Lower lobe of right lung (tissue), 2 donors: ENCODE results near the gene ZNF33B. TPM values are rescaled to one million over a fixed set of nuclear protein-coding genes. Genes with fewer than 3 reads are reported as not detected.

Experiments
- ATAC-seq, 2 donors: fragments of 200-7000 bp; cut with Tn5 transposase; one replicate each; pipeline ENCODE4 v1.9.1; 2020 to 2022; ENCODE audit warnings: mild to moderate bottlenecking in 2 of 2, moderate library complexity in 2 of 2
- DNase-seq: peaks from one replicate; pipeline ENCODE4 v3.0.0-alpha.2; 2020
- H3K27ac ChIP-seq: fragments of 200-600 bp; one replicate; pipeline ENCODE4 v1.8.0; 2022
- H3K27me3 ChIP-seq: fragments of 200-600 bp; one replicate; pipeline ENCODE4 v1.8.0; 2022; ENCODE audit warnings: low read depth
- H3K36me3 ChIP-seq: fragments of 200-600 bp; one replicate; pipeline ENCODE4 v1.8.0; 2022; ENCODE audit warnings: mild to moderate bottlenecking
- H3K4me1 ChIP-seq: fragments of 200-600 bp; one replicate; pipeline ENCODE4 v1.8.0; 2022
- H3K4me3 ChIP-seq: fragments of 200-600 bp; one replicate; pipeline ENCODE4 v1.8.0; 2022; ENCODE audit warnings: mild to moderate bottlenecking
- H3K9me3 ChIP-seq: fragments of 200-600 bp; one replicate; pipeline ENCODE4 v1.8.0; 2022
- CTCF ChIP-seq: fragments of 200-600 bp; IDR thresholded peaks from one replicate; pipeline ENCODE4 v1.8.0; 2022; ENCODE audit warnings: antibody characterized with exemption, mild to moderate bottlenecking
- intact Hi-C: fragments of 100-400 bp; cut with DNase I; formaldehyde crosslinking; loops from one replicate; pipeline ENCODE4 v1.11.0; 2022
- total RNA-seq: library from RNA; stranded (reverse); fragmentation: NEBNext Ultra II Directional; extraction: Animal tissue kit (Norgen Biotek cat#: 25700); gene quantifications from one replicate; pipeline ENCODE4 v1.2.1, GENCODE V29; 2021
- donor health status: DM: no; HTN: yes; CAD: no; lungs with severe emphysema.

The ZNF33B gene
- total RNA-seq, 1 donor from 2014 or later, result 33.5 TPM

GRCh38 chr10:42635098-42635497, 3.3 kb downstream of the ZNF33B start:
- intact Hi-C loops, result no loop called here
- TF ChIP-seq CTCF, result no peak
- Histone ChIP-seq H3K9me3 (no peaks in the 10 kb centered on the region), H3K27me3 (no peaks in the 10 kb centered on the region), H3K4me1 (peaks cover 5% of the 10 kb centered on the region), H3K36me3 (peaks cover 40% of the 10 kb centered on the region), H3K27ac (no peak overlapping the region), H3K4me3 (no peak overlapping the region)
- DNase-seq (no peak), ATAC-seq (no peak)

GRCh38 chr10:42632564-42632963, 5.8 kb downstream of the ZNF33B start:
- no peak for TF ChIP-seq CTCF
- H3K36me3 ChIP-seq, result peaks cover 64% of the 10 kb centered on the region
- DNase-seq (no peak), ATAC-seq (no peak)
- no peak overlapping the region for H3K4me3 ChIP-seq
- H3K27me3 ChIP-seq, result no peaks in the 10 kb centered on the region
- no peaks in the 10 kb centered on the region for H3K9me3 ChIP-seq
- no peak overlapping the region for H3K27ac ChIP-seq
- peaks cover 5% of the 10 kb centered on the region for H3K4me1 ChIP-seq
- intact Hi-C loops, result no loop called here

- no peak for DNase-seq
- H3K27me3 ChIP-seq, result no peaks in the 10 kb centered on the region
- H3K4me3 ChIP-seq, result no peak overlapping the region
- no peak for ATAC-seq
- intact Hi-C loops, result no loop called here
- no peaks in the 10 kb centered on the region for H3K9me3 ChIP-seq
- no peak for TF ChIP-seq CTCF
- H3K27ac ChIP-seq, result no peak overlapping the region
- H3K4me1 ChIP-seq, result no peaks in the 10 kb centered on the region
- peaks cover 82% of the 10 kb centered on the region for H3K36me3 ChIP-seq
Measured at GRCh38 chr10:42630537-42631134, 7.7 kb downstream of the ZNF33B start.

DNA sequence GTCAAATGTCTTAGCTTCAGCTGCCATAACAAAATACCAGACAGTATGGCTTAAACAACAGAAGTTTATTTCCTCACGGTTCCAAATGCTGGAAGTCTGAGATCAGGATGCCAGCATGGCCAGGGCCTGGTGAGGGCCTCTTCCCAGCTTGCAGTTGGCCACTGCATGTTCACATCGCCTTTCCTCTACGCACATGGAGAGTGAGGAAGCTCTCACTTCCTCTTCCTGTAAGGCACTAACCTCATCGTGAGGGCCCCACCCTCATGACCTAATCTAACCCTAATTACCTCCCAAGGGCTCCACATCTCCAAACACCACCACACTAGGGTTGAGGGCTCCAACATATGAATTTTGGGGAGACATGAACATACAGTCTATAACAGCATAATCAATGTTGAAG, 14.4 kb downstream of the ZNF33B start:
- no peak for TF ChIP-seq CTCF
- Histone ChIP-seq H3K9me3 (peaks cover 5% of the 10 kb centered on the region), H3K4me1 (no peaks in the 10 kb centered on the region), H3K4me3 (no peak overlapping the region), H3K27me3 (no peaks in the 10 kb centered on the region), H3K27ac (no peak overlapping the region), H3K36me3 (peaks cover 60% of the 10 kb centered on the region)
- intact Hi-C loops, result no loop called here
- ATAC-seq (no peak), DNase-seq (no peak)

GRCh38 chr10:42618424-42618823, 19.9 kb downstream of the ZNF33B start:
- Histone ChIP-seq H3K4me3 (no peak overlapping the region), H3K27me3 (no peaks in the 10 kb centered on the region), H3K4me1 (no peaks in the 10 kb centered on the region), H3K27ac (no peak overlapping the region), H3K36me3 (peaks cover 49% of the 10 kb centered on the region), H3K9me3 (no peaks in the 10 kb centered on the region)
- intact Hi-C loops, result no loop called here
- no peak for DNase-seq
- TF ChIP-seq CTCF, result no peak
- ATAC-seq, result no peak
